BE2C (cell line): ENCODE results near the gene AFTPH.

Source experiments
- DNase-seq: peaks from one replicate; pipeline ENCODE4 v3.0.0-alpha.2; 2020
- H3K27me3 ChIP-seq: fragments of 250-450 bp; sonication (Bioruptor Pico); 2 replicates; pipeline ENCODE4 v1.5.1; 2020; ENCODE audit warnings: mild to moderate bottlenecking
- H3K36me3 ChIP-seq: fragments of 250-450 bp; sonication (Bioruptor Pico); 2 replicates; pipeline ENCODE4 v1.5.1; 2020; ENCODE audit warnings: mild to moderate bottlenecking
- H3K4me1 ChIP-seq: fragments of 250-450 bp; sonication (Bioruptor Pico); 2 replicates; pipeline ENCODE4 v1.5.1; 2020
- H3K4me3 ChIP-seq: 2 replicates; pipeline ENCODE4 v1.5.1; 2011; ENCODE audit warnings: low read depth, low read length
- H3K9me3 ChIP-seq: fragments of 250-450 bp; sonication (Bioruptor Pico); 2 replicates; pipeline ENCODE4 v1.5.1; 2020
- TF ChIP-seq, protein P1 (sequence below): IDR thresholded peaks from 2 replicates; pipeline ENCODE4 v1.5.1; 2012; ENCODE audit warnings: mild to moderate bottlenecking, low read depth, low read length

AFTPH gene

DNA sequence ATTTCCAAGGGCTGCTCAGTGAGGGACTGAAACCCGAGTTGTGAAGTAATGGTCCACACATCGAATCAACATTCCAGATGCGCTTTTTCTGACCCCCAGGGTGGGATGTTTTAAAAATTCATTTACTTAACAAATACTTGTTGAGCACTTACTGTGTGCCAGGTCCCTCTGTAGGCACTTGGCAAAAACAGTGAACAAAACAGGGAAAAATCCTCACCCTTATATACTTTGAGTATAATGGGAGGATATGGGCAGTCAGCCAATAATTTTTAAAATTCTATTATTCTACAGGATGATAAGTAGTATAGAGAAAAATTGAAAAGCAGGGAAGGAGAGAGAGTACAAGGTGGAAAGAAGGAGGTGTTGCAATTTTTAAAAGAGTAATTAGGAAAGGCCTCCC, 31.3 kb upstream of the AFTPH start:
- H3K9me3 ChIP-seq = no peaks in the 10 kb centered on the region
- H3K4me1 ChIP-seq = no peaks in the 10 kb centered on the region
- H3K36me3 ChIP-seq = no peaks in the 10 kb centered on the region
- no peak for DNase-seq
- TF ChIP-seq, protein P1, sequence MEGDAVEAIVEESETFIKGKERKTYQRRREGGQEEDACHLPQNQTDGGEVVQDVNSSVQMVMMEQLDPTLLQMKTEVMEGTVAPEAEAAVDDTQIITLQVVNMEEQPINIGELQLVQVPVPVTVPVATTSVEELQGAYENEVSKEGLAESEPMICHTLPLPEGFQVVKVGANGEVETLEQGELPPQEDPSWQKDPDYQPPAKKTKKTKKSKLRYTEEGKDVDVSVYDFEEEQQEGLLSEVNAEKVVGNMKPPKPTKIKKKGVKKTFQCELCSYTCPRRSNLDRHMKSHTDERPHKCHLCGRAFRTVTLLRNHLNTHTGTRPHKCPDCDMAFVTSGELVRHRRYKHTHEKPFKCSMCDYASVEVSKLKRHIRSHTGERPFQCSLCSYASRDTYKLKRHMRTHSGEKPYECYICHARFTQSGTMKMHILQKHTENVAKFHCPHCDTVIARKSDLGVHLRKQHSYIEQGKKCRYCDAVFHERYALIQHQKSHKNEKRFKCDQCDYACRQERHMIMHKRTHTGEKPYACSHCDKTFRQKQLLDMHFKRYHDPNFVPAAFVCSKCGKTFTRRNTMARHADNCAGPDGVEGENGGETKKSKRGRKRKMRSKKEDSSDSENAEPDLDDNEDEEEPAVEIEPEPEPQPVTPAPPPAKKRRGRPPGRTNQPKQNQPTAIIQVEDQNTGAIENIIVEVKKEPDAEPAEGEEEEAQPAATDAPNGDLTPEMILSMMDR = no peak
- no peaks in the 10 kb centered on the region for H3K27me3 ChIP-seq
- no peak overlapping the region for H3K4me3 ChIP-seq

DNA sequence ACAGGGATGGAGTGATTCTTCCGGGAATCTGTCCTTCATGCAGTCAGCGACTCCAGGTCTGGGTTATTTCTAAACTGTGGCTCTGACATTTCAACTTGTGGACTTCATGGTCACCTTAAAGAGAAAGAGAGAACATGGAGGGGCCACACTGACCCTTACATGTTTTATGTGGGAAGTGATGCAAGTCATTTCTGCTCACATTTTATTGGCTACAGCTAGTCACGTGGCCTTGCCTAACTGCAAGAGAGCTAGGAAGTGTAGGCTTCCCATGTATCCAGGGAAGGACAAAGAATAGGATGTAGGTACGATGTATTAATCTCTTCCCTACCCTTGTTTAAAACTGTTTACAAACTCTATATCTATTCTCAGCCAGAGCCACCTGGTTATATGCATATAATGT, 30.3 kb upstream of the AFTPH start:
- TF ChIP-seq, protein P1 = no peak
- Histone ChIP-seq H3K4me3 (no peak overlapping the region), H3K9me3 (no peaks in the 10 kb centered on the region), H3K36me3 (no peaks in the 10 kb centered on the region), H3K4me1 (no peaks in the 10 kb centered on the region), H3K27me3 (no peaks in the 10 kb centered on the region)
- no peak for DNase-seq

DNA sequence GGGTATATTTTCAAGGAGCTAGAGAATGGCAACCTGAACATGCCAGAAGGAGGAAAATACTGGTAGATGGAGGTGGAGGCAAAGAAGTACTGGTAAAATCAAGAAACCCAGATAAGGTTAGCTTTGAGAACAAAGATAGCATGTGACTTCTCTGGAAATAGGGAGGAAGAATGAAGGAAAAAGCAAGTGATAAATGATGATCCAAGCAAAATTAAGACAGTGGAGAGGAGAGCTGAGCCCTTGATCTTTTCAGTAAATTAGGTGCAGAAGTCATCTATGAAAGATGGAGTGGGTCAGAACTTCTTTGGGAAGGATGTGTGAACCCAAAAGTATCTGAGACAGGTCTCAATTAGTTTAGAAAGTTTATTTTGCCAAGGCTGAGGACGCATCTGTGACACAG, 25.7 kb upstream of the AFTPH start:
- TF ChIP-seq, protein P1 = no peak
- Histone ChIP-seq H3K27me3 (no peaks in the 10 kb centered on the region), H3K36me3 (no peaks in the 10 kb centered on the region)

DNA sequence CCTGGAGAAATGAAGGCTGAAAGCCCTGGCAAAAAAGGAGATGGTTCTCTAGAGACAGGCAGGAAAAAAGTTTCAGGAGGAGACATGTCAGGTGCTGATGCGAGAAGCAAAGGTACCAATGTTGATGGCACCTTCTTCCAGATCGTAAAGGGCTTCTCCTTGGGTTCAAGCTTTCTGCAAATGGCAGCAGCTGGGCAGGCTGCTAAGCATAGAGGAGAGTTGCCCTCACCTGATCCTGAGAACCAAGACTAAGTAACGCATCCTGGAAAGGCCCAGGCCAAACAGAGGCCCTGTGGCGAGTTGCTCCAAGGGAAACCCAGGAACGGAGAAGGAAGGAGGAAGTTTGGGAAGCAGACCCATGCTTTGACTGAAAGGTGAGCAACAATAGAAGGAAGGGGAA, 23.6 kb upstream of the AFTPH start:
- no peak overlapping the region for H3K4me3 ChIP-seq
- no peaks in the 10 kb centered on the region for H3K36me3 ChIP-seq
- TF ChIP-seq, protein P1 = no peak
- DNase-seq = no peak
- no peaks in the 10 kb centered on the region for H3K9me3 ChIP-seq
- no peaks in the 10 kb centered on the region for H3K4me1 ChIP-seq
- H3K27me3 ChIP-seq = no peaks in the 10 kb centered on the region

More for the DNA sequence above, 25.7 kb upstream of the AFTPH start:
- no peaks in the 10 kb centered on the region for H3K4me1 ChIP-seq
- H3K4me3 ChIP-seq = no peak overlapping the region
- no peaks in the 10 kb centered on the region for H3K9me3 ChIP-seq
- DNase-seq = no peak

DNA sequence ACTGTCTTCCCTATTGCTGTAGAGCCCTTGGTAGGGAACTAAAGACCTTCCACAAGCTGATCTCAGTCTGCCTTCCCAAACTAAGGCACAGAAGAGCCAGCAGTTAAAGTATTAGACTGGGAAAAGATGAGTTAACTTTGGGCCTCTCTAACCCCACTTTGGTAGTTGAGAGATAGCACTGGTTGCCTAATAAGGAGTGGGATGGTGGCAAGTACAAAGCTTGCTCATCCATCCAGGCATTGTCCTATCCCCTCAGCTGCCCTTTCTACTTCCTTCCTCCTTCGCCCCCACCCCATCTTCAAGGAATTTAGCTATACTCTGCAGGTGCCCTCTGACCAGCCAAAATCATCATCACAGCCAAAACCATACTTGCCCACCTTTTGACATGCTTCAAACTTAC, 22.2 kb upstream of the AFTPH start:
- no peaks in the 10 kb centered on the region for H3K4me1 ChIP-seq
- H3K9me3 ChIP-seq = no peaks in the 10 kb centered on the region
- DNase-seq = no peak
- no peaks in the 10 kb centered on the region for H3K27me3 ChIP-seq
- no peak overlapping the region for H3K4me3 ChIP-seq
- H3K36me3 ChIP-seq = no peaks in the 10 kb centered on the region
- TF ChIP-seq, protein P1 = no peak

DNA sequence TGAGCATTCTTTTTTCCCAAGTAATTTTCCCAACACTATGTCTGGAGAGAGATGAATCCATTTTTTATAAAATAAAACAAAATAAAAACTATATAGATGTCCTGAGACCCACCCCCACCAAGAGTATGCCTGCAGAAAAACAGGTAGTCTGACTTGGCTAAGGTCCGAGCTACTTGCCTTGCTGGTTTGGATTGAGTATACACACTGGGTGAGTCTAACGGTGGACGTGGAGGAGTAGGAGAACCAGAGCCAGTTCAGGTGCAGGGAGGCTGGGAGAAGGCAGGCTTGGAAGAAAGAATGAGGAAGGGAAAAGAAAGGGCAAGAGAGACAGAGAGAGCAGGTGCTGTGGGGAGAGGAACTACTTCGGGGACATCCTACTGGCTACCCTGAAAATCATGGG, 21.3 kb upstream of the AFTPH start:
- Histone ChIP-seq H3K27me3 (no peaks in the 10 kb centered on the region), H3K36me3 (no peaks in the 10 kb centered on the region), H3K4me1 (no peaks in the 10 kb centered on the region), H3K9me3 (no peaks in the 10 kb centered on the region), H3K4me3 (no peak overlapping the region)
- no peak for DNase-seq
- TF ChIP-seq, protein P1 = no peak
